ENCODE results near the gene DVL2. TPM values are rescaled to one million over a fixed set of nuclear protein-coding genes. Genes with fewer than 3 reads are reported as not detected.

The DVL2 gene
- total and polyA plus RNA-seq, 9 donors: 8.2 to 80.6 (median 55.8) TPM

DNA sequence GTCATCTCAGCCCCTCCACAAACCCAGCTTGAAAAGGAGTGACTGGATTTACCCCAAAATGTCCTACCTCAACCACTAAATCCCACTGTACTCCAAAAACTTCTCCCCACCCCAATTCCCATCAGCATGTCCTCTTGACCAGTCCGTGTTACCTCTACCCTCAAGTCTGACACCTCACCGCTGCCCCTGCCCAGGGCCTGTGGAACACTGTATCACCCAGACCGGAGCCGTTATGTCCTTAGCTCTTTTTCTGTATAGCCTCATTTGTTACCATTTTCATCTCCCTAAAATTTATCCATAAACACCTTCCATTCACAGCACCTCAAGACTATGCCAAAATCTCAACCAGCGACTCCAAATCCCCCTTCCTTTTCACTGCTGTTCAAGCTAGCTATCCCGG is 2.5 kb upstream of the DVL2 start:
- no peaks in the 10 kb centered on the region for H3K9me3 ChIP-seq
- H3K4me3 ChIP-seq: no peak overlapping the region
- no peak overlapping the region for H3K27ac ChIP-seq
- WGBS, 3 donors: 73 to 85% (median 75%) methylated on average over 6 of the region's 6 CpGs
- DNase-seq: peak in 2 of 5 donors; percentile 28 to 30
- TF ChIP-seq EP300 (IDR thresholded peaks at IDR 0.05): no peak
- TF ChIP-seq POLR2A (IDR thresholded peaks at IDR 0.05): no peak
- TF ChIP-seq CTCF (IDR thresholded peaks at IDR 0.05): no peak
- intact Hi-C loops (cut with DNase I): no loop called here
- H3K36me3 ChIP-seq: no peaks in the 10 kb centered on the region
- peaks cover 15% of the 10 kb centered on the region for H3K4me1 ChIP-seq (ENCODE audit: insufficient read depth)
- no peaks in the 10 kb centered on the region for H3K27me3 ChIP-seq

DNA sequence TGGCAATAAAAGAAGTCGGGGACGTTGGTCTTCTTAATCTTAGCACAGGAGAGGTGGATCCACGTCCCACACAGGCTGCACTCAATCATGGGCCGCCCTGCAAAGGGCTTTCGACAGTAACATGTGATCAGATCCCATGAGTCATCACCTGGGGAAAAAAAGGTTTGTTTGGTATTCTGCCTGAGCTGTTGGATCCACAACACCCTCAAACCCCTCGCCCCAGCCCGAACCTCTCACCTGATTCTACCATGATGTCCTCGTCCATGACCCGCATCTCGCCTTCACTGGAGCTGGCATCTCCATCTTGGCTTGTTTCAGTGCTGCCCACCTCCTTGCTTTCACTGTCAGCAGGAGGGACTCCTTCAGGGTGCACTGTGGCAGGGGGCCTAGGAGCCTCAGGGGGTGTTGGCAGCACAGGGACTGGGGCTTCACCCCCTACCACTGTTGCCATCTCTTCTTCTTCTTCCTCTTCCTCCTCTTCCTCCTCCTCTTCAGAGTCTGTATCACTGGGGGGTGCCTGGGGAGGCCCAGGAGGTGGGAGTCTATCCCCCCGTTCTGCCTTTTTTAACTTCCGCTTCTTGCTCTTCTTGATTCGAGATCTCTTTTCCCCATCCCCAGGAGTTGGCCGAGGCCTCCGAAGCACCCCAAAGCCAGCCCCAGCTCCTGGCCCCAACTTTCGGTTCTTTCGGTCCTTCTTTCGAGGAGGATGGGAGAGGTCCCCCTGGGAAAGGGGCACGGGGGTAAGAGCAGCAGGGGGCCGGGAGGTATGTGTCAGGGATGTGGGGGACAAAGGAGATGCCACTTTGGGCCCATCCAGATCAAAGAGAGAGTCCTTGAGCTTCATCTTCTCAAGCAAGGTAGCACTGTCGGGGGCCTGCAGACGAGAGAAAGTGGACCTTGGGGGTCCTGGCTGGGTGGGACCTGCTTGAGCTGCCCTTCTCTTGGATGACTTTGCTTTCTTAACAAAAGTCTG is 1.7 kb upstream of the DVL2 start:
- TF ChIP-seq EP300 (IDR thresholded peaks at IDR 0.05) (no peak), POLR2A (IDR thresholded peaks at IDR 0.05) (no peak), CTCF (IDR thresholded peaks at IDR 0.05) (no peak)
- no peak overlapping the region for H3K27ac ChIP-seq
- intact Hi-C loops (cut with DNase I): no loop called here
- WGBS, 3 donors: 70 to 80% (median 76%) methylated on average over 22 of the region's 22 CpGs
- peak in 2 of 5 donors; percentile 43 to 44 for DNase-seq
- no peaks in the 10 kb centered on the region for H3K27me3 ChIP-seq
- no peaks in the 10 kb centered on the region for H3K9me3 ChIP-seq
- H3K36me3 ChIP-seq: no peaks in the 10 kb centered on the region
- H3K4me1 ChIP-seq (ENCODE audit: insufficient read depth): peaks cover 14% of the 10 kb centered on the region
- no peak overlapping the region for H3K4me3 ChIP-seq

DNA sequence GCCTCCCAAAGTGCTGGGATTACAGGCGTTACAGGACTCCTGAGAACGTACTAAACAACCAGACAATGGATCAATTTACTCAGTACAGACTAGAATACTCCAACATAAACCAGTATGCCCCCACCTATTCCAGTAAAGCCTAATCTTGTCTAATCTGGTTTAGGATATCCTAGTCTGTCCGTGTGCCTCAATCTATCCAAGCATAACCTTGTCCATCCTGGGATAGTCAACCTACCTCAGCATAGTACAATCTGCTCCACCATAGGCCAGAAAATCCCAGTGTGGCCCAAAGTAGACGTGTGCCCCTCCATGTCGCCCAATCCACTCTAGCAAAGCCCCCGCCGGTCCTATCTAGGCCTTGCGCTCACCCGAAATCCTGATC is 625 bp downstream of the DVL2 start:
- TF ChIP-seq POLR2A (IDR thresholded peaks at IDR 0.05) (no peak), EP300 (IDR thresholded peaks at IDR 0.05) (no peak), CTCF (IDR thresholded peaks at IDR 0.05) (no peak)
- peak overlapping the region; percentile 85 for H3K4me3 ChIP-seq
- H3K27me3 ChIP-seq: no peaks in the 10 kb centered on the region
- H3K36me3 ChIP-seq: no peaks in the 10 kb centered on the region
- H3K4me1 ChIP-seq (ENCODE audit: insufficient read depth): peaks cover 10% of the 10 kb centered on the region
- intact Hi-C loops (cut with DNase I): no loop called here
- H3K9me3 ChIP-seq: no peaks in the 10 kb centered on the region
- WGBS, 3 donors: 0 to 1% (median 1%) methylated on average over 9 of the region's 9 CpGs
- peak overlapping the region; percentile 75 to 82 for H3K27ac ChIP-seq
- no peak for DNase-seq

- intact Hi-C loops (cut with DNase I): no loop called here
- Histone ChIP-seq H3K27me3 (no peaks in the 10 kb centered on the region), H3K27ac (no peak overlapping the region), H3K9me3 (no peaks in the 10 kb centered on the region), H3K4me3 (no peak overlapping the region), H3K36me3 (no peaks in the 10 kb centered on the region), H3K4me1 (ENCODE audit: insufficient read depth) (peaks cover 9% of the 10 kb centered on the region)
- TF ChIP-seq CTCF (IDR thresholded peaks at IDR 0.05) (no peak), EP300 (IDR thresholded peaks at IDR 0.05) (no peak), POLR2A (IDR thresholded peaks at IDR 0.05) (no peak)
- WGBS, 3 donors: 66 to 75% (median 69%) methylated on average over 5 of the region's 5 CpGs
- DNase-seq: no peak
Measured at GRCh38 chr17:7232114-7232513, 2.2 kb downstream of the DVL2 start.

All from ovary (tissue), 9 donors.